HG03097 (cell line): Measurements from ENCODE around the gene PAM16.
"Not testable (repeated sequence)": the region's sequence is repeated elsewhere in the genome, so short reads cannot be mapped to it uniquely, and the experiment has no call there.

ENCODE experiments used
- ATAC-seq: cut with Tn5 transposase; IDR thresholded peaks from one replicate; pipeline ENCODE4 v1.9.1; 2021; ENCODE audit not compliant: unreplicated experiment, low FRiP score

The PAM16 gene

GRCh38 chr16:4337540-4338088 lies 13.5 kb downstream of the PAM16 start:
- no peak for ATAC-seq

DNA sequence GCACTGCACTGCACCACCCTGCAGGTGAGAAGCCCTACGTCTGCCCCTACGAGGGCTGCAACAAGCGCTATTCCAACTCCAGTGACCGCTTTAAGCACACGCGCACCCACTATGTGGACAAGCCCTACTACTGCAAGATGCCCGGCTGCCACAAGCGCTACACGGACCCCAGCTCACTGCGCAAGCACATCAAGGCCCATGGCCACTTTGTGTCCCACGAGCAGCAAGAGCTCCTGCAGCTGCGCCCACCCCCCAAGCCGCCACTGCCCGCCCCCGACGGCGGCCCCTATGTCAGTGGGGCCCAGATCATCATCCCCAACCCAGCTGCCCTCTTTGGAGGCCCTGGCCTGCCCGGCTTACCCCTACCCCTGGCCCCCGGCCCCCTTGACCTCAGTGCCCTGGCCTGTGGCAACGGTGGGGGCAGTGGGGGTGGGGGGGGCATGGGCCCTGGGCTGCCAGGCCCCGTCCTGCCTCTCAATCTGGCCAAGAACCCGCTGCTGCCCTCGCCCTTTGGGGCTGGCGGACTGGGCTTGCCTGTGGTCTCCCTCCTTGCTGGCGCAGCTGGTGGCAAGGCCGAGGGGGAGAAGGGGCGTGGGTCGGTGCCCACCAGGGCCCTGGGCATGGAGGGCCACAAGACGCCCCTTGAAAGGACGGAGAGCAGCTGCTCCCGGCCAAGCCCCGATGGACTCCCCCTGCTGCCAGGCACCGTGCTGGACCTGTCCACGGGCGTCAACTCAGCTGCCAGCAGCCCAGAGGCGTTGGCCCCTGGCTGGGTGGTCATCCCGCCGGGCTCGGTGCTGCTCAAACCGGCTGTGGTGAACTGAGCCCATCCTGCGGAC lies 14.2 kb downstream of the PAM16 start:
- ATAC-seq, result no peak

GRCh38 chr16:4334724-4335495 lies 16.2 kb downstream of the PAM16 start:
- no peak for ATAC-seq

- ATAC-seq, result not testable (repeated sequence)
These were observed 17.4 kb downstream of the PAM16 start for GRCh38 chr16:4333714-4334113.

GRCh38 chr16:4333308-4333638 lies 17.8 kb downstream of the PAM16 start:
- no peak for ATAC-seq

GRCh38 chr16:4332623-4333307 lies 18.4 kb downstream of the PAM16 start:
- ATAC-seq, result no peak

DNA sequence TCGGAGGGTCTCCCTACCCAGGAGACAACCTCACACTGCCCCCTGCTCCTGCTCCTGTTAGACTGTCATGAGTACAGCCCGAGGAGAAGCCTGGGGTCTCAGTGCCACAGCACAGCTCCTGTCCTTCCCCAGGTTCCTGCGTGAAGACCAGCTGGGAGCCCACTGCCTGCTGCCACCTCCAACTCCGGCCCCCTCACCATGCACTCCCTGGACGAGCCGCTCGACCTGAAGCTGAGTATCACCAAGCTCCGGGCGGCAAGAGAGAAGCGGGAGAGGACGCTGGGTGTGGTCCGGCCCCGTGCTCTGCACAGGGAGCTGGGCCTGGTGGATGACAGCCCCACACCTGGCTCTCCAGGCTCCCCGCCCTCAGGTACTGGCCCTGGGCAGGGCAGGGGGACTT lies 19.0 kb downstream of the PAM16 start:
- no peak for ATAC-seq

DNA sequence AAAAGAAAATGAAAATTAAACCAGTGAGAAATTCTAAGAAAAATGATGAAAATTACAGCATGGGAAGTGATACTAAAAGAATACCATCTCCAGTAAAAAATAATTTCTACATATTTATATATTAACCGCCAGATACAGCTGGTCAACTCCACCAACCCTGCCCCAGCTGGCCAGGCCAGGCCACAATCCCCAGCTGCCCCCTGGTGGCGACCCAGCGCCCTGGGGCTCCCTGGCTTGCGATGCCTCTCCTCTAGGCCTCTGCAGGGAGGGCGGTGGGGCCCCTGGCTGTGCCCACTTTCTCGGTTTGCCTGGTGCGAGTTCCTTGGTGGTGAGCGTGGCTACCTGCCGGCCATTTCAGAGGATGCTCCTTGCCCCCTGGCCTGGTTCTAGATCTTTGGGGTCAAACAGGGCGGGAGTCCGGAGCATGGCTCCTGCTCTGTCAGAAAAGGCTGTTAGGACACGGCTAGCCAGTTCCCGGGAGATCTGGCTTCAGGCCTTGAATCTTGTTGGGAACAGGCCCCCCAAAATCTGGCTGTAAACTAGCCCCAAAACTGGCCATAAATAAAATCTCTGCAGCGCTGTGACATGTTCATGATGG lies 20.7 kb downstream of the PAM16 start:
- ATAC-seq, result no peak

- ATAC-seq, result no peak
These were observed 22.0 kb downstream of the PAM16 start for GRCh38 chr16:4328782-4329775.

DNA sequence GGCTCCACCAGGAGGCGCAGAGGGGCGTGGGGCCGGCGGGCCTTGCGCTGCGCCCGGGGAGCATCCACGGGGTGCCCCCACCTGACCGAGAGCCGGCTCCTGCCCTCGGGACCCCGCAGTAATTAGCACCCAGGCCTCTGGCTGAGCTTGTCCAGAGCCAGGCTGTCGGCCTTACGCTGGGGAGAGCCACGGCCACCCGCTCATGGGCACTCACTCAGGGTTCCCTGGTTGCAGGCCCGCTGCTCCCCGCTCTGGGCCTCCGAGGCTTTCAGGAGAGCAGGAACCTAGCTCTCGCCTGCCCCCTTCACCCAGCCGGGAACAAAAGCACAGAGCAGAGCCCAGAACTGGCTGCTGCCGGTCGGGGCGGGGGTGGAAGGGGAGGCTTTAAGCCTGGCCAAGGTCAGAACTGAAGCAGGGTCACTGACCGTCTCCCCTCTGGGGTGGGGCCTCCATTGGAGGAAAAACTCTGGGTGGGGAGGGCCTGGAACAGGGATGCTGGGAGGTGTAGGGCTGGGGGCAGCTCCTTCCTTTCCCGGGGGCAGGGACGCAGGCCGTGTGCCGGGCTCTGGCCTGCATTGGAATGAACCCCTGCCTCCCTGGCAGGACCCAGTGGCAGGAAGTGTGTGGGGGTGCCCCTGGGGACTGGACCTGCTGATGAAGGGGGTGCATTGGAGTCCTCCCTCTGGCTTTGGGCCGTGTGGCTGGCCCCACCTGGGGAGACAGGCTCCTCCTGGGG lies 22.9 kb downstream of the PAM16 start:
- ATAC-seq, result no peak

GRCh38 chr16:4327386-4328045 lies 23.6 kb downstream of the PAM16 start:
- ATAC-seq, result no peak

DNA sequence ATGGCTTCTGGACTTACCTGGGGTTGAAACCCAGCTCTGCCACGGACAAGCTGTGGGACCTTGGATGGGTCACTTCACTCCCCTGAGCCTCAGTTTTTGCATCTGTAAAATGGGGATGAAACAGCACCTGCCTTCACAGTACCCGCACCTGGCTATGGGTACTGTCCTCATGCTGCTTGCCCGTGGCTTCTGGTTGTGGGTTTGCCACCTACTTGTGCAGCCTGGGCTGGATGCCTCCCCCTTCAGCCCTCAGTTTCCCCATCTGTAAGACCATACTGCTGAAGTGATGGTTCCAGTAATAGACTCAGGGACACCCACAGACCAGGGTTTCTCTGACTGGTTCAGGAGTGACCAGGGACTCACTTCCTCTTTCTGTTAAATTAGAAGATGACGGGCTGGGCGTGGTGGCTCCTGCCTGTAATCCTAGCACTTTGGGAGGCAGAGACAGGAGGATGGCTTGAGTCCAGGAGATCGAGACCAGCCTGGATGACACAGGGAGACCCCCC lies 25.8 kb downstream of the PAM16 start:
- ATAC-seq, result no peak

DNA sequence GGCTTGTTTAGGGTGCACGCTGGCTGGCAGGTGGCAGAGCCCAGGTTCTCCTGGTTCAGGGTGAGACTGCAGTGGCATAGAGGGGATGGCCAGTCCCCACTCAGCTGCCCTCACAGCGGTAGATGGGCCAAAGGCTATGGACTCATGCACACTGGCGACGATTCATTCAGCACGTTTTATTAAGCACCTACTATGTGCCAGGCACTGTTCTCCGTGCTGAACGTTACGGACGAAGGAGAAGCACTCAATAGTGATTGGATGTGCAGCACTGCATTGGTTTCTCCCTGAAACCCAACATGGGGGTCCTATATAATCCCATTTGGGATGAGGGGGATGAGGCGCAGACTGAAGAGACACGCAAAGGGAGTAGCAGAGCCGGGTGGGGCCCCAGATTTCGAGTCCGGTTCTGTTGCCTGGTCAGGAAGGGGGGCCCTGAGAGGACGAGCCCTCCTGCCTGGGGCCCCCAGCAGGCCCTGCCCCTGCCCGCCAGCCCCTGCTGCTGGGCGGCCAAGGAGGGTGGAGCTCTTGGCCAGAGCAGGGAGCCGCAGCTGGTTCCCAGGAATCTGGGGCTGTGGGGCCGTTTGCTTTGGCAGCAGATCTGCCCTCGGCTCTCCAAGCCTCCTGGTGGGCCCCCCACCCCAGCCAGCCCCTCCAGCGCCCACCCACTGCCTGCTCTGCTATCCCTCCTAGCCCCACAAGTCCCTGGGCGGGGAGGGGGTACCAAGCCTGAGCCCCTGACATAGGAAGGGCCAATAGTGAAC lies 26.4 kb downstream of the PAM16 start:
- no peak for ATAC-seq

DNA sequence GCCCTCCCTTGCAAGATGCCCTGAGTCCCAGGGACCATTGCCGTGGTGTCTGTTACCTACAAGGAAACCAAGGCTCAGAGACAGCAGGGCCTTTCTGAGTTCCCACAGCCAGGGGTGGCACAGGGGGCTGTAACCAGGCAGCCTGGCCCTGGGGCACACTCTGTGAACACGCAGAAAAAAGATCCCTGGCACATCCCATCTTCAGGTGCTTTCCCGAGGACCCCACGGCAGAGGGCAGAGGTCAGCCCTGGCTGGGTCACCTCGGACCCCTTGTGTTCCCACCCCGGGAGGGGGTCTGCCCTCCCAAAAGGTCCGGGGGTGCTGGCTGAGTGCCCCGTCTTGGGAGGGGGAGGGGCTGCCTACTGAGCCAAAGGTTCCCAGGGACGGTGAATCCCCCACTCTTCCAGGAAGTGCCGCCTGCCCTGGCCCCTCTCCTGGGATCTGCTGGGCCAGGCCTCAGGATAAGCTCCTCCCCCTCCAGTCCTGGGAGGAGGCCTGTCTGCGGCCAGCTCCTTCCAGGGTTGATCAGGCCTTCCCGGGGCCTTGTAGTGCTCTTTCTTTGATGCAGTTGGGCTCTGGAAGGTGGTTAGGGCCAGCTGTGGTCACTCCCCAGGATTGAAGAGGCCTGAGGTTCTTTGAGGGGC lies 27.2 kb downstream of the PAM16 start:
- ATAC-seq, result no peak

- ATAC-seq, result no peak
These were observed 27.9 kb downstream of the PAM16 start for GRCh38 chr16:4323071-4323844.
